T-helper 1 cell treated with Interleukin-12 subunit alpha and Interleukin-12 subunit beta and Interleukin-4 antibody, amounts not matched to agents 30 μg/mL and 1 μg/mL, for 36 hours (primary cell): ENCODE measurements around the gene FLT3LG.
A peak's percentile ranks its signal among the peaks of the same experiment; 100 is the strongest.
"Not testable (repeated sequence)": the region's sequence is repeated elsewhere in the genome, so short reads cannot be mapped to it uniquely, and the experiment has no call there.

Experiments used
- H3K27ac Mint-ChIP-seq: one replicate; pipeline ENCODE4 v1.8.0; 2021; ENCODE audit warnings: mild to moderate bottlenecking, mixed read lengths
- H3K27me3 Mint-ChIP-seq: one replicate; pipeline ENCODE4 v1.8.0; 2021; ENCODE audit warnings: low read depth, mixed read lengths
- H3K36me3 Mint-ChIP-seq: one replicate; pipeline ENCODE4 v1.8.0; 2021; ENCODE audit warnings: low read depth, mixed read lengths
- H3K4me1 Mint-ChIP-seq: one replicate; pipeline ENCODE4 v1.8.0; 2021; ENCODE audit warnings: low read depth, mixed read lengths
- H3K4me3 Mint-ChIP-seq: one replicate; pipeline ENCODE4 v1.8.0; 2021; ENCODE audit warnings: mild to moderate bottlenecking, moderate library complexity, mixed read lengths
- H3K9me3 Mint-ChIP-seq: one replicate; pipeline ENCODE4 v1.8.0; 2021; ENCODE audit warnings: mixed read lengths

Gene FLT3LG

DNA sequence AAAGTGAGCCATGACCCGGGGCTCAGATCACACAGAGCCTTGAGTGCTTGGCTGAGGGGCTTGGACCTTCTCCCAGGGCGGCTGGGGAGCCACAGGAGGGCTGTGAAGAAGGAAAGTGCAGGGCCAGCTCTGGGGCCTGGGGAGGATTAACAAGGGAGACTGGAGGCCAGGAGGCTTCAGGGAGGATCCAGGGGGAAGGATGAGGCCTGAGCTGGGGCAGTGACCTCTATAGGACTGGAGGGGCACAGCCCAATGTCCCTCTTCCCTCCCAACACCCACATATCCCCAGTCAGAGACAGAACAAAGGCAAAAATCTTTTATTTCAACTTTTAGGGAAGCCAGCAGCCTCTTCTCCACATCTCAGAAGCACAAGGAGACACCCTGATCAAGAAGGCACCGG is 28.0 kb upstream of the FLT3LG start:
- H3K4me1 Mint-ChIP-seq = peaks cover 46% of the 10 kb centered on the region
- no peak overlapping the region for H3K4me3 Mint-ChIP-seq
- H3K27me3 Mint-ChIP-seq = peaks cover 16% of the 10 kb centered on the region
- H3K27ac Mint-ChIP-seq = peak overlapping the region; percentile 26
- no peaks in the 10 kb centered on the region for H3K9me3 Mint-ChIP-seq
- H3K36me3 Mint-ChIP-seq = peaks cover 29% of the 10 kb centered on the region

- Mint-ChIP-seq H3K36me3 (peaks cover 34% of the 10 kb centered on the region), H3K27me3 (peaks cover under 1% of the 10 kb centered on the region), H3K4me3 (no peak overlapping the region), H3K9me3 (no peaks in the 10 kb centered on the region), H3K4me1 (peaks cover 45% of the 10 kb centered on the region), H3K27ac (no peak overlapping the region)
Measured at GRCh38 chr19:49447485-49448431, 26.3 kb upstream of the FLT3LG start.

DNA sequence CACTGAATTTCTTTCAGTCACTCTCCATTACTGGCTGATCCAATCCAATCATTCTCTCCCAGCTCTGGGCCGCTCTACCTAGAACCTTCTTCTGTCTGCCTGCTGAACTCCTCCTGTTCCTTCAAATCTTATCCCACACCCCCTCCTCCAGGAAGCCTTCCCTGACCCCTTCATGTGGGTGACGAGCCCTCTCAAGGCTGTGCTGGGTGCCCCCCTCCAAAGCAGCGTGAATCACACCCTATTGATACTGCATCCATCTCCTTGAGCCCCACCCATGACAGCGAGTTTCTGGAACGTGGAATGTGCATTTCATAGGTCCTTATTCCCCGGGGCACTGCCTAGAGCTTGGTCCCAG is 25.6 kb upstream of the FLT3LG start:
- H3K9me3 Mint-ChIP-seq = no peaks in the 10 kb centered on the region
- H3K27me3 Mint-ChIP-seq = no peaks in the 10 kb centered on the region
- H3K4me1 Mint-ChIP-seq = peaks cover 47% of the 10 kb centered on the region
- H3K36me3 Mint-ChIP-seq = peaks cover 34% of the 10 kb centered on the region
- peak overlapping the region; percentile 51 for H3K4me3 Mint-ChIP-seq
- H3K27ac Mint-ChIP-seq = no peak overlapping the region

DNA sequence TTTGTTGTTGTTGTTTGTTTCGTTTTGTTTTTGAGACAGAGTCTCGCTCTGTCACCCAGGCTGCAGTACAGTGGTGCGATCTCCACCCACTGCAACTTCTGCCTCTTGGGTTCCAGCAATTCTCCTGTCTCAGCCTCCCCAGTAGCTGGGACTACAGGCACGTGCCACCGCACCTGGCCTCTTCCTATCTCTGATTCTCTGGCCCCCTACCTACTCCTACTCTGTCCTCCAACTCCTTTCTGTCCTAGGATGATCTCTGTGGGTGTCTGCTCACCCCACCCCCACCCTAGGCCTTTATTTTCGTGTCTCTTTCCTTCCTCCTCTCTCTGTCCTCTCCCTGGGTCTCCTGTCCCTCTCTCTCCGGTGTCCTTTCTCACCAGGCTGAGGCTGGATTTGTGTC is 23.6 kb upstream of the FLT3LG start:
- H3K4me3 Mint-ChIP-seq = peak overlapping the region; percentile 99
- H3K27me3 Mint-ChIP-seq = no peaks in the 10 kb centered on the region
- H3K27ac Mint-ChIP-seq = peak overlapping the region; percentile 16
- H3K4me1 Mint-ChIP-seq = peaks cover 38% of the 10 kb centered on the region
- H3K9me3 Mint-ChIP-seq = no peaks in the 10 kb centered on the region
- H3K36me3 Mint-ChIP-seq = peaks cover 34% of the 10 kb centered on the region

DNA sequence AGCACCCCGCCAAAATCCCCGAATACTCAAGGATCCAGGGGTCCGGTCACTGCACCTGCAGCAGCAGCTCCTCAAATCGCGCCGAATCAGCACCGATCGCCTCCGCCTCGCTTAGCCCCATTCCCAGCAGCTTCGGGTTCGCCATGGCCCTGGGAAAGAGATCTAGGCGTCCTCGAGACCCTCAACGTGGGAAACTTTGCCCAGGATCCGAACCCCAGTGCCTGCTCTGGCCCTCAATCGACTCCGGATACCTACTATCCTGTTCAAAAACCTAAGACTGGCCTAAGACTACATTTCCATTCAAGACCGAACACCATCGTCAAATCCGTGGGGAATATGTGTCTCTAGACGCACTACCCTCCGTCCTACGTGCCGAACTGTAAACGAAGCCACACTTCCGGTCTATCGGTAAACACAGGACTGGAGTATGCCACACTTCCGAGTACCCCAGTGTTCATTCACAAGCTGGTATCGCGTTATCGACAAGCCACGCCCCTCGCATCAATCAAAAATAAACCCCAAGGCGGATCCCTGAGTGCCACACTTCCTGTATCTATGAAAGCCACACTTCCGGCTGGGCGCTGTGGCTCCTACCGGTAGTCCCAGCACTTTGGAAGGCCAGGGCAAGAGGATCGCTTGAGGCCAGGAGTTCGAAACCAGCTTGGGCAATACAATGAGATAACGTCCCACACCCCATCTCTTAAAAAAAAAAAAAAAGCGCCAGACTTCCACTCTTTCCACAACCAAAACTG is 22.4 kb upstream of the FLT3LG start, which contains the start of gene PIH1D1:
PIH1D1 (minus strand) TSS at position 385 of the 752 bp plus-strand sequence; CDS start at position 145, 240 bp downstream.
- Mint-ChIP-seq H3K4me3 (peak within 1 kb of the TSS; percentile 99), H3K36me3 (peaks cover 30% of the 10 kb centered on the region), H3K4me1 (peaks cover 36% of the 10 kb centered on the region)

GRCh38 chr19:49453013-49453756 is 20.8 kb upstream of the FLT3LG start, which contains the start of gene ALDH16A1:
TSS of gene ALDH16A1 (plus strand) at chr19:49453225. CDS start at chr19:49453332, 107 bp downstream.
- Mint-ChIP-seq H3K27ac (peak within 1 kb of the TSS; percentile 100), H3K4me1 (peaks cover 37% of the 10 kb centered on the region), H3K27me3 (no peaks in the 10 kb centered on the region), H3K9me3 (no peaks in the 10 kb centered on the region), H3K36me3 (peaks cover 30% of the 10 kb centered on the region), H3K4me3 (peak within 1 kb of the TSS; percentile 99)

More for the DNA sequence above, 22.4 kb upstream of the FLT3LG start, which contains the start of gene PIH1D1:
- no peaks in the 10 kb centered on the region for H3K9me3 Mint-ChIP-seq
- peak within 1 kb of the TSS; percentile 100 for H3K27ac Mint-ChIP-seq
- no peaks in the 10 kb centered on the region for H3K27me3 Mint-ChIP-seq

- Mint-ChIP-seq H3K27ac (peak overlapping the region; percentile 100), H3K4me3 (peak overlapping the region; percentile 97), H3K9me3 (no peaks in the 10 kb centered on the region), H3K4me1 (peaks cover 32% of the 10 kb centered on the region), H3K27me3 (no peaks in the 10 kb centered on the region), H3K36me3 (peaks cover 25% of the 10 kb centered on the region)
Measured at GRCh38 chr19:49453757-49454240, 20.2 kb upstream of the FLT3LG start.

DNA sequence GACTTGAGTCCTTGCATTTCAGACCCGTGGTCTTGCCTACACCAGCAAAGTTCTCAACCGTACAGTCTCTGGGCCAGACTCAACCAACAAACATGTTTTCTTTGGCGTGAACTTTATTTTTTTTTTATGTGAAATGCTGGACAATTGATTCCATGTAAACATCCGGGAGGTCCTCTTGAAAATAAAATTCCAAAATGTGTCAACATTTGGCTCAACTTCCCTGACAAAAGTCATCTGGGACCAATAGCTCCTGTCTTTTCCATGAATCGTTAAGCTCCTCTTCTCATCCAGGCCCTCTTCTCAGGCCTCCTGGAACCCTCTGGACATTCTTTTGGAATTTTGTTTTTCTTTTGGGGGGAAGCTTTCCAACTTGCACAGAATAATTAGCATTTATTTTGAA is 18.2 kb upstream of the FLT3LG start:
- Mint-ChIP-seq H3K27ac (peak overlapping the region; percentile 68), H3K4me3 (no peak overlapping the region), H3K9me3 (no peaks in the 10 kb centered on the region), H3K36me3 (peaks cover 12% of the 10 kb centered on the region), H3K27me3 (no peaks in the 10 kb centered on the region), H3K4me1 (peaks cover 23% of the 10 kb centered on the region)

- H3K36me3 Mint-ChIP-seq = peaks cover 11% of the 10 kb centered on the region
- no peaks in the 10 kb centered on the region for H3K9me3 Mint-ChIP-seq
- H3K4me3 Mint-ChIP-seq = no peak overlapping the region
- peaks cover 23% of the 10 kb centered on the region for H3K4me1 Mint-ChIP-seq
- no peaks in the 10 kb centered on the region for H3K27me3 Mint-ChIP-seq
- peak overlapping the region; percentile 68 for H3K27ac Mint-ChIP-seq
Measured at GRCh38 chr19:49456326-49456725, 17.7 kb upstream of the FLT3LG start.

DNA sequence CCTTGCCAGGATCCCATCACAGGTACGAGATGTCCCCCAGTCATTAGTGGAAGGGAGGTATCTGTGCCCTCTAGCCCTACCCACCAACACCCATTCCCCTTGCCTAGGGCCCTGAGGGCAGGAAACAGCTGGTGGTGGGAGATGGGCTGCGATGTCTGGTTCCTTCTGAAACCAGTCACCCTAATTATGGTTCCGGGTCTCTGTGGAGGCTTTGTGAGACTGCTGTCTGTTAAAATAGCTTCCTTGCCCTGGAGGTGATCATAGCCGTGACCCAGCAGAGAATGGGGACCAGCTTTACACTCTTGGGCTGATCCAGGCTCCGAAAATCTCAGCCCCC is 15.5 kb upstream of the FLT3LG start:
- H3K27me3 Mint-ChIP-seq = no peaks in the 10 kb centered on the region
- H3K9me3 Mint-ChIP-seq = no peaks in the 10 kb centered on the region
- no peak overlapping the region for H3K27ac Mint-ChIP-seq
- H3K4me3 Mint-ChIP-seq = no peak overlapping the region
- H3K36me3 Mint-ChIP-seq = peaks cover 9% of the 10 kb centered on the region
- H3K4me1 Mint-ChIP-seq = peaks cover 10% of the 10 kb centered on the region

DNA sequence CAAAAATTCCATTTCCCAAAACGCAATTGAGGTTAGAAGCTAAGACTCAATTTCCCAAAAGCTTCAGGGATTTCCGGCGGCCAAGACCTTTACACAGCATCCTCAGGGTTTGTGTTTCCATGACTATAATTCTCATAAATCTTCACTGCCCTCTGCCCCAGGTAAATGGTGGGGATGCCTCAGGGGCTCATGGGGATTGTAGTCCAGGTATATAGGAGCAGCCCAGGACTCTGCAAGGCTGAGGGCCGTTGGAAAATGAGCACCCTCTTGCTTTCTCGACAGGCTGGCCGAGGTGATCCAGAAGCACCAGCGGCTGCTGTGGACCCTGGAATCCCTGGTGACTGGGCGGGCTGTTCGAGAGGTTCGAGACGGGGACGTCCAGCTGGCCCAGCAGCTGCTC is 14.6 kb upstream of the FLT3LG start:
- no peaks in the 10 kb centered on the region for H3K9me3 Mint-ChIP-seq
- no peak overlapping the region for H3K4me3 Mint-ChIP-seq
- no peak overlapping the region for H3K27ac Mint-ChIP-seq
- H3K27me3 Mint-ChIP-seq = no peaks in the 10 kb centered on the region
- peaks cover 9% of the 10 kb centered on the region for H3K36me3 Mint-ChIP-seq
- peaks cover 6% of the 10 kb centered on the region for H3K4me1 Mint-ChIP-seq

DNA sequence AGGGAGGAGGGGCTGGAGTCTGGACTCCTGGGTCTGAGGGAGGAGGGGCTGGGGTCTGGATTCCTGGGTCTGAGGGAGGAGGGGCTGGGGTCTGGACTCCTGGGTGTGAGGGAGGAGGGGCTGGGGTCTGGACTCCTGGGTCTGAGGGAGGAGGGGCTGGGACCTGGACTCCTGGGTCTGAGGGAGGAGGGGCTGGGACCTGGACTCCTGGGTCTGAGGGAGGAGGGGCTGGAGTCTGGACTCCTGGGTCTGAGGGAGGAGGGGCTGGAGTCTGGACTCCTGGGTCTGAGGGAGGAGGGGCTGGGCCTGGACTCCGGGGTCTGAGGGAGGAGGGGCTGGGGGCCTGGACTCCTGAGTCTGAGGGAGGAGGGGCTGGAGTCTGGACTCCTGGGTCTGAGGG is 12.9 kb upstream of the FLT3LG start:
- H3K27ac Mint-ChIP-seq, H3K27me3 Mint-ChIP-seq, H3K9me3 Mint-ChIP-seq, H3K4me1 Mint-ChIP-seq, H3K4me3 Mint-ChIP-seq, H3K36me3 Mint-ChIP-seq: not testable (repeated sequence)

DNA sequence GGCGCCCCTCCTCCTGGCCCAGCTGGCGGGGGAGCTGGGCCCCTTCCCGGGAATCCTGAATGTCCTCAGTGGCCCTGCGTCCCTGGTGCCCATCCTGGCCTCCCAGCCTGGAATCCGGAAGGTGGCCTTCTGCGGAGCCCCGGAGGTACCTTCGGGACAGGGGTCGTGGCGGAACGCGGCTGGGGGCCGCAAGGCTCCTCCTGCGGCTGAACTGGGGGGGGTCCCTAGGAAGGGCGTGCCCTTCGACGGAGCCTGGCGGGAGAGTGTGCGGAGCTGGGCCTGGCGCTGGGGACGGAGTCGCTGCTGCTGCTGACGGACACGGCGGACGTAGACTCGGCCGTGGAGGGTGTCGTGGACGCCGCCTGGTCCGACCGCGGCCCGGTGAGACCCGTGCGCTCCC is 12.4 kb upstream of the FLT3LG start:
- no peak overlapping the region for H3K27ac Mint-ChIP-seq

GRCh38 chr19:49462492-49462891 is 11.5 kb upstream of the FLT3LG start:
- H3K9me3 Mint-ChIP-seq = no peaks in the 10 kb centered on the region
- H3K4me1 Mint-ChIP-seq = no peaks in the 10 kb centered on the region
- H3K4me3 Mint-ChIP-seq = no peak overlapping the region
- no peaks in the 10 kb centered on the region for H3K27me3 Mint-ChIP-seq
- H3K27ac Mint-ChIP-seq = no peak overlapping the region
- peaks cover 6% of the 10 kb centered on the region for H3K36me3 Mint-ChIP-seq

More for the DNA sequence above, 12.4 kb upstream of the FLT3LG start:
- peaks cover 9% of the 10 kb centered on the region for H3K36me3 Mint-ChIP-seq
- H3K4me3 Mint-ChIP-seq = no peak overlapping the region
- no peaks in the 10 kb centered on the region for H3K9me3 Mint-ChIP-seq
- peaks cover 2% of the 10 kb centered on the region for H3K4me1 Mint-ChIP-seq
- no peaks in the 10 kb centered on the region for H3K27me3 Mint-ChIP-seq
